NCI-H1105 (cell line): ENCODE results near the gene ATP10A.

ENCODE experiments used
- DNase-seq: peaks from one replicate; lab custom pipeline; 2025; lab: John Stamatoyannopoulos, UW

The ATP10A gene

GRCh38 chr15:25793354-25794050 is 69.6 kb downstream of the ATP10A start:
- no peak for DNase-seq

- no peak for DNase-seq
Observed at GRCh38 chr15:25792128-25792527, 71.0 kb downstream of the ATP10A start.

- no peak for DNase-seq
Observed at GRCh38 chr15:25790000-25790660, 73.0 kb downstream of the ATP10A start.

- DNase-seq, result no peak
Observed at GRCh38 chr15:25789616-25789999, 73.5 kb downstream of the ATP10A start.

- no peak for DNase-seq
Observed at GRCh38 chr15:25789211-25789610, 73.9 kb downstream of the ATP10A start.

GRCh38 chr15:25787855-25788520 is 75.1 kb downstream of the ATP10A start:
- DNase-seq, result no peak

GRCh38 chr15:25787381-25787780 is 75.7 kb downstream of the ATP10A start:
- no peak for DNase-seq

- no peak for DNase-seq
Observed at GRCh38 chr15:25786040-25786439, 77.1 kb downstream of the ATP10A start.

GRCh38 chr15:25785641-25786025 is 77.5 kb downstream of the ATP10A start:
- no peak for DNase-seq

GRCh38 chr15:25784876-25785640 is 78.1 kb downstream of the ATP10A start:
- no peak for DNase-seq

GRCh38 chr15:25783607-25784540 is 79.3 kb downstream of the ATP10A start:
- no peak for DNase-seq

- no peak for DNase-seq
Observed at GRCh38 chr15:25783134-25783533, 80.0 kb downstream of the ATP10A start.

GRCh38 chr15:25780479-25781255 is 82.5 kb downstream of the ATP10A start:
- no peak for DNase-seq

- DNase-seq, result no peak
Observed at GRCh38 chr15:25778161-25778560, 85.0 kb downstream of the ATP10A start.

- DNase-seq, result no peak
Observed at GRCh38 chr15:25777037-25777436, 86.1 kb downstream of the ATP10A start.

- no peak for DNase-seq
Observed at GRCh38 chr15:25776071-25776746, 86.9 kb downstream of the ATP10A start.

- DNase-seq, result no peak
Observed at GRCh38 chr15:25775317-25775912, 87.7 kb downstream of the ATP10A start.

GRCh38 chr15:25774871-25775270 is 88.3 kb downstream of the ATP10A start:
- DNase-seq, result no peak

GRCh38 chr15:25773248-25773647 is 89.9 kb downstream of the ATP10A start:
- DNase-seq, result no peak

- no peak for DNase-seq
Observed at GRCh38 chr15:25772500-25772899, 90.6 kb downstream of the ATP10A start.
